ENCODE results near the gene COG7. TPM values are rescaled to one million over a fixed set of nuclear protein-coding genes. Genes with fewer than 3 reads are reported as not detected.

The COG7 gene
- total and polyA plus RNA-seq, 9 donors, result 10.6 to 20.8 (median 12.3) TPM

GRCh38 chr16:23351360-23351759, 101.6 kb downstream of the COG7 start:
- Histone ChIP-seq H3K27me3 (ENCODE audit: control insufficient read depth, insufficient read depth, low read length) (no peaks in the 10 kb centered on the region), H3K4me3 (ENCODE audit: low read length) (no peak overlapping the region), H3K4me1 (ENCODE audit: control insufficient read depth, insufficient read depth, low read length) (no peaks in the 10 kb centered on the region), H3K9me3 (replicated peaks; ENCODE audit: control insufficient read depth, low read depth, low read length) (no peaks in the 10 kb centered on the region), H3K27ac (ENCODE audit: low read length) (no peak overlapping the region), H3K36me3 (ENCODE audit: control insufficient read depth, insufficient read depth, low read length) (no peaks in the 10 kb centered on the region)
- no peak for DNase-seq
- WGBS (ENCODE audit: insufficient coverage), result 75% methylated on average over 5 of the region's 5 CpGs

DNA sequence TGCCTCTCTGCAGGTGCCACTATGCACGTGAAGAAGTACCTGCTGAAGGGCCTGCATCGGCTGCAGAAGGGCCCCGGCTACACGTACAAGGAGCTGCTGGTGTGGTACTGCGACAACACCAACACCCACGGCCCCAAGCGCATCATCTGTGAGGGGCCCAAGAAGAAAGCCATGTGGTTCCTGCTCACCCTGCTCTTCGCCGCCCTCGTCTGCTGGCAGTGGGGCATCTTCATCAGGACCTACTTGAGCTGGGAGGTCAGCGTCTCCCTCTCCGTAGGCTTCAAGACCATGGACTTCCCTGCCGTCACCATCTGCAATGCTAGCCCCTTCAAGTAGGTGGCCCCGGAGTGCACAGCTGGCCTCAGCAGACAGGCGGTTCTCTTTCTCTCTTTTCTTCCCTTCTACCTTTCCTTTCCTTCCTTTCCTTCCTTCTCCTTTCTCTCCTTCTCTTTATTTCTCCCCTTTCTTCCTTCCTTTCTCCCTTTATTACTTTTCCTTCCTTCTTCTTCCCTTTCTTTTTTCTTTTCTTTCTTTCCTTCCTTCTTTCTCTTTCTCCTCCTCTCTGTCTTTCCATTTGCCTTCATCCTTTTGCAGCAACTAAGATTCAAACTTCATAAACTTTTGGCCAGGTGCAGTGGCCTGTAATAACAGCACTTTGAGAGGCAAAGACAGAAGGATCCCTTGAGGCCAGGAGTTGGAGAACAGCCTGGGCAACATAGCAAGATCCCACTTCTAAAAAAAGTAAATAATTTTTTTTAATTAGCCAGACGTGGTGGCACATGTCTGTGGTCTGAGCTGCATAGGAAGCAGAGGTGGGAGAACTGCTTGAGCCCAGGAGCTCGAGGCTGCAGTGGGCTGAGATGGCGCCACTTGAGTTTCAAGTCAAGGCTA, 104.2 kb downstream of the COG7 start:
- 48% methylated on average over 15 of the region's 18 CpGs for WGBS (ENCODE audit: insufficient coverage)
- no peak for DNase-seq
- no peaks in the 10 kb centered on the region for H3K9me3 ChIP-seq (replicated peaks; ENCODE audit: control insufficient read depth, low read depth, low read length)
- H3K4me3 ChIP-seq (ENCODE audit: low read length), result no peak overlapping the region
- no peaks in the 10 kb centered on the region for H3K36me3 ChIP-seq (ENCODE audit: control insufficient read depth, insufficient read depth, low read length)
- H3K27me3 ChIP-seq (ENCODE audit: control insufficient read depth, insufficient read depth, low read length), result no peaks in the 10 kb centered on the region
- H3K4me1 ChIP-seq (ENCODE audit: control insufficient read depth, insufficient read depth, low read length), result no peaks in the 10 kb centered on the region
- no peak overlapping the region for H3K27ac ChIP-seq (ENCODE audit: low read length)

DNA sequence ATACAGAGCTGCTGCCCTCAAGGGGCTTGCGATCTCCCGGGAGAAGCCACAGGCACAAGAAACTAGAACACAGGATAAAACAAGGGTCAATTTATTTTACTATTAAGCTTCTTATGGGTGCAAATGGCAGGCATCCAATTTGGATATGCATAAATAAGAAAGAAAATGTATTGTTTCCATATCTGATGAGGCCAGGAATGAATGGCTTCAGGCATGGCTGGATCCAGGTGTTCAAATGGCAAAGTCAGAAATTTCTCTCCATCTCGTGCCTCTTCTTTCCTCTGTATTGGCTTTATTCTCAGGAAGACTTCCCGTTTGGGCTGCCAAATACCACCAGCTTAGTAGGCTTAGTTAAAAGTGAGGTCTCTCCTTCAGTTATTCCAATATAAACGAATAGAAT, 107.8 kb downstream of the COG7 start:
- Histone ChIP-seq H3K27me3 (ENCODE audit: control insufficient read depth, insufficient read depth, low read length) (no peaks in the 10 kb centered on the region), H3K36me3 (ENCODE audit: control insufficient read depth, insufficient read depth, low read length) (no peaks in the 10 kb centered on the region), H3K27ac (ENCODE audit: low read length) (no peak overlapping the region), H3K4me1 (ENCODE audit: control insufficient read depth, insufficient read depth, low read length) (no peaks in the 10 kb centered on the region), H3K9me3 (replicated peaks; ENCODE audit: control insufficient read depth, low read depth, low read length) (no peaks in the 10 kb centered on the region), H3K4me3 (ENCODE audit: low read length) (no peak overlapping the region)
- no CpG with 5 or more reads among the region's 5 CpGs for WGBS (ENCODE audit: insufficient coverage)
- no peak for DNase-seq

DNA sequence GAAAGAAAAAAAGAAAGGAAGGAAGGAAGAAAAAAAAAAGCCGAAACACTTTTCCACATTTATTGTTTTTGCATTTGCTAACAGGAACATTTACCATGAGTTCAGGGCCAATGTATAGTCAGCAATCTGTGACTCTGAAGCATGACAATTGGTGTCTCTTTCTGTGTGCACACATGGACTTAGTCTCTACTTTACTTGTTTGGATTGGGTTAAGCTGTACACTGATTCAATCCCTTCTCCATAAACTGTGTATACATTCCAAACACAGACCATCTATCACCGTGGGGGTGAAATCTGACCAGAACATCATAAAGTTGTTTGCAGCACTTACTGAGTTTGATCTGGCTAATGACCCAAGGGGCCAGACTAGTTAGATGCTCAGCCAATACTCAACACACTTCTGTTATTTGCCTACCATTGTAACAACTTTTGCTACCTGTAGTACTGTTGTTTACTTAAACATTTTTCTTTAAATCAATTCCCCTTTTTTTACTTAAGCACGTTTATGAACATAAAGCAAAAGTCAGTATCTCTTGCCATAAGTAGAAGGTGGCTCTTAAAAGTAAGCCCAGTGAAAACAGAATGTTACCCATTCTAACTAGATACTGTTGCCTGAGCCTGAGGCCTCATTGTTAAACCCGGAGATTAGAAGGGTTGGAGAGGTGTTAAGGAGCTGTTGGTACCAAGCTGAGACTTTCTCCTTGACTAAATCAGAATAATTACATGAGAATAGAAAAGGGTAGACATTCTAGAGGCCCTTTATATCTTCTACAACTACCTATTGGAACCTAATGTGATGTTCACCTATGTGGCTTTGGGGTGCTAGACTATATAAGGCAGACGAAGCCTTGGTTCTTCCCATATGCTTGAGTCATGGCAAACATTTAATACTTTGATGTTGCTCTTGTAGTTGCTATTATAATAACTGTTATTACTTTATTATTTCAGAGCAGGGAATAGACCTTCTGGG, 109.1 kb downstream of the COG7 start:
- no peak for DNase-seq
- 60% methylated on average over 1 of the region's 5 CpGs for WGBS (ENCODE audit: insufficient coverage)

DNA sequence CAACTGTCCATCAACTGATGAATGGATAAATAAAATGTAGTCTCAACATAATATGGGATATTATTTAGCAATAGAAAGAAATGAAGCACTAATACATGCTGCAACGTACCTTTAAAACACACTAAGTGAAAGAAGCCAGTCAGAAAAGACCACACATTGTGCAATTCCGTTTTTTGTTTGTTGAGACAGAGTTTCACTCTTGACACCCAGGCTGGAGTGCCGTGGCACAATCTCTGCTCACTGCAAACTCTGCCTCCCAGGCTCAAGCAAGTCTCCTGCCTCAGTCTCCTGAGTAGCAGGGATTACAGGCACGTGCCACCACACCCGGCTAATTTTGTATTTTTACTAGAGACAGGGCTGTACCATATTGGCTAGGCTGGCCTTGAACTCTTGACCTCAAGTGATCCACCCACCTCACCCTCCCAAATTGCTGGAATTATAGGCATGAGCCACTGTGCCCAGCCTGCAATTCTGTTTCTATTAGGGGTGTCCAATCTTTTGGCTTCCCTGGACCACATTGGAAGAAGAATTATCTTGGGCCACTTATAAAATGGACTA, 110.8 kb downstream of the COG7 start:
- no peaks in the 10 kb centered on the region for H3K27me3 ChIP-seq (ENCODE audit: control insufficient read depth, insufficient read depth, low read length)
- no peaks in the 10 kb centered on the region for H3K9me3 ChIP-seq (replicated peaks; ENCODE audit: control insufficient read depth, low read depth, low read length)
- DNase-seq, result no peak
- no peak overlapping the region for H3K4me3 ChIP-seq (ENCODE audit: low read length)
- WGBS (ENCODE audit: insufficient coverage), result 64% methylated on average over 3 of the region's 5 CpGs
- H3K36me3 ChIP-seq (ENCODE audit: control insufficient read depth, insufficient read depth, low read length), result no peaks in the 10 kb centered on the region
- H3K4me1 ChIP-seq (ENCODE audit: control insufficient read depth, insufficient read depth, low read length), result no peaks in the 10 kb centered on the region
- no peak overlapping the region for H3K27ac ChIP-seq (ENCODE audit: low read length)

More for the DNA sequence above, 109.1 kb downstream of the COG7 start:
- H3K36me3 ChIP-seq (ENCODE audit: control insufficient read depth, insufficient read depth, low read length), result no peaks in the 10 kb centered on the region
- no peaks in the 10 kb centered on the region for H3K4me1 ChIP-seq (ENCODE audit: control insufficient read depth, insufficient read depth, low read length)
- no peaks in the 10 kb centered on the region for H3K27me3 ChIP-seq (ENCODE audit: control insufficient read depth, insufficient read depth, low read length)
- H3K9me3 ChIP-seq (replicated peaks; ENCODE audit: control insufficient read depth, low read depth, low read length), result no peaks in the 10 kb centered on the region
- no peak overlapping the region for H3K4me3 ChIP-seq (ENCODE audit: low read length)
- no peak overlapping the region for H3K27ac ChIP-seq (ENCODE audit: low read length)

DNA sequence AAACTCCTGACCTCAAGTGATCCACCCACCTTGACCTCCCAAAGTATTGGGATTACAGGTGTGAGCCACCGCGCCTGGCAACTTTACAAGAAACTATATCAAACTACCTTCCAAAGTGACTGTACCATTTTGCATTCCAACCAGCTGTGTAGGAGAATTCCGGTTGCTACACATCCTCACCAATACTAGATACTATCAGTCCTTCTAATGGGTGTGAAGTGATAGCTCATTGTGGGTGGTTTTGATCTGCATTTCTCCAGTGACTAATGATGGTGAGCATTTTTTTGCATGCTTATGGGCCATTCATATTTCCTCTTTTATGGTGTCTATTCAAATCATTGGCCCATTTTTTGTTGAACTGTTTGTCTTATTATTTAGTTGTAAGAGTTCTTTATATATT, 113.2 kb downstream of the COG7 start:
- DNase-seq, result no peak
- no peaks in the 10 kb centered on the region for H3K27me3 ChIP-seq (ENCODE audit: control insufficient read depth, insufficient read depth, low read length)
- WGBS (ENCODE audit: insufficient coverage), result no CpG with 5 or more reads among the region's 3 CpGs
- H3K27ac ChIP-seq (ENCODE audit: low read length), result no peak overlapping the region
- H3K9me3 ChIP-seq (replicated peaks; ENCODE audit: control insufficient read depth, low read depth, low read length), result no peaks in the 10 kb centered on the region
- H3K4me3 ChIP-seq (ENCODE audit: low read length), result no peak overlapping the region
- H3K36me3 ChIP-seq (ENCODE audit: control insufficient read depth, insufficient read depth, low read length), result no peaks in the 10 kb centered on the region
- H3K4me1 ChIP-seq (ENCODE audit: control insufficient read depth, insufficient read depth, low read length), result no peaks in the 10 kb centered on the region

Other genes with a start within 250 kb of the COG7 start
- gene SCNN1B, start 150.9 kb downstream of the COG7 start, total RNA-seq, result 0.04 TPM
- gene SCNN1B, start 150.9 kb downstream of the COG7 start, polyA plus RNA-seq (ENCODE audit: insufficient read depth in 1 of 8, insufficient read length in 8 of 8, low replicate concordance in 1 of 8), result under 1 TPM in 5 of 8 donors, not detected in 3; 0.11 to 0.68 (median 0.21) TPM
- 46.3 TPM for gene GGA2, start 57.3 kb upstream of the COG7 start, total RNA-seq
- 100 to 1,000 TPM in 5 of 8 donors, 10 to 100 TPM in 3; 79.4 to 120 (median 105) TPM for gene GGA2, start 57.3 kb upstream of the COG7 start, polyA plus RNA-seq (ENCODE audit: insufficient read depth in 1 of 8, insufficient read length in 8 of 8, low replicate concordance in 1 of 8)
- 20.7 TPM for gene EARS2, start 104.2 kb upstream of the COG7 start, total RNA-seq
- 10 to 100 TPM; 13.1 to 20.7 (median 17.9) TPM for gene EARS2, start 104.2 kb upstream of the COG7 start, polyA plus RNA-seq (ENCODE audit: insufficient read depth in 1 of 8, insufficient read length in 8 of 8, low replicate concordance in 1 of 8)
- 44.2 TPM for gene UBFD1, start 104.5 kb upstream of the COG7 start, total RNA-seq
- gene UBFD1, start 104.5 kb upstream of the COG7 start, polyA plus RNA-seq (ENCODE audit: insufficient read depth in 1 of 8, insufficient read length in 8 of 8, low replicate concordance in 1 of 8), result 10 to 100 TPM; 47.9 to 75.2 (median 64.0) TPM
- 132 TPM for gene NDUFAB1, start 143.1 kb upstream of the COG7 start, total RNA-seq
- gene NDUFAB1, start 143.1 kb upstream of the COG7 start, polyA plus RNA-seq (ENCODE audit: insufficient read depth in 1 of 8, insufficient read length in 8 of 8, low replicate concordance in 1 of 8), result 100 to 1,000 TPM in 3 of 8 donors, 10 to 100 TPM in 5; 85.5 to 106 (median 96.8) TPM
- 8.0 TPM for gene PALB2, start 188.1 kb upstream of the COG7 start, total RNA-seq
- gene PALB2, start 188.1 kb upstream of the COG7 start, polyA plus RNA-seq (ENCODE audit: insufficient read depth in 1 of 8, insufficient read length in 8 of 8, low replicate concordance in 1 of 8), result 10 to 100 TPM in 4 of 8 donors, 1 to 10 TPM in 4; 8.3 to 11.2 (median 9.8) TPM
- 33.6 TPM for gene DCTN5, start 188.3 kb upstream of the COG7 start, total RNA-seq
- gene DCTN5, start 188.3 kb upstream of the COG7 start, polyA plus RNA-seq (ENCODE audit: insufficient read depth in 1 of 8, insufficient read length in 8 of 8, low replicate concordance in 1 of 8), result 10 to 100 TPM; 33.2 to 47.3 (median 42.2) TPM
- gene PLK1, start 225.7 kb upstream of the COG7 start, total RNA-seq, result 4.6 TPM
- 10 to 100 TPM; 10.7 to 18.6 (median 15.4) TPM for gene PLK1, start 225.7 kb upstream of the COG7 start, polyA plus RNA-seq (ENCODE audit: insufficient read depth in 1 of 8, insufficient read length in 8 of 8, low replicate concordance in 1 of 8)